Naive B cell (primary cell): Measurements from ENCODE around the gene ELAPOR1. TPM values are rescaled to one million over a fixed set of nuclear protein-coding genes. Genes with fewer than 3 reads are reported as not detected.

Source experiments
- ATAC-seq, 2 donors: fragments of 150-1000 bp; cut with Tn5 transposase; 2 replicates each; pipeline ENCODE4 v1.10.0; 2021; ENCODE audit warnings: low read depth in 2 of 2, mild to moderate bottlenecking in 2 of 2, moderate library complexity in 2 of 2
- DNase-seq: peaks from one replicate; pipeline ENCODE4 v3.0.0; 2022
- H3K27ac Mint-ChIP-seq, 6 donors: one replicate each; pipeline ENCODE4 v1.8.0; 2020 to 2022; ENCODE audit warnings: mild to moderate bottlenecking in 6 of 6, mixed read lengths in 6 of 6, moderate library complexity in 5 of 6, inconsistent platforms in 2 of 6
- H3K27me3 Mint-ChIP-seq, 3 donors: one replicate each; pipeline ENCODE4 v1.8.0; 2021 to 2022; ENCODE audit warnings: mixed read lengths in 3 of 3, mild to moderate bottlenecking in 1 of 3
- H3K36me3 Mint-ChIP-seq, 2 donors: one replicate each; pipeline ENCODE4 v1.8.0; 2020 to 2022; ENCODE audit warnings: mixed read lengths in 2 of 2, inconsistent platforms in 1 of 2, mild to moderate bottlenecking in 1 of 2
- H3K4me1 Mint-ChIP-seq, 3 donors: one replicate each; pipeline ENCODE4 v1.8.0; 2020 to 2022; ENCODE audit warnings: mixed read lengths in 3 of 3, inconsistent platforms in 1 of 3, mild to moderate bottlenecking in 1 of 3, moderate library complexity in 1 of 3
- H3K4me3 Mint-ChIP-seq, 8 donors: one replicate each; pipeline ENCODE4 v1.8.0; 2020 to 2022; ENCODE audit warnings: mild to moderate bottlenecking in 8 of 8, mixed read lengths in 8 of 8, moderate library complexity in 8 of 8, inconsistent platforms in 2 of 8
- H3K9me3 Mint-ChIP-seq, 7 donors: one replicate each; pipeline ENCODE4 v1.8.0; 2020 to 2022; ENCODE audit warnings: mixed read lengths in 7 of 7, mild to moderate bottlenecking in 5 of 7, inconsistent platforms in 2 of 7, moderate library complexity in 1 of 7
- polyA plus RNA-seq, 6 donors: library from polyadenylated mRNA; unstranded; fragments of 300-500 nt; fragmentation: Illumina TruSeq; gene quantifications; one replicate each; pipeline ENCODE4 v1.2.3, GENCODE V29; 2021; ENCODE audit warnings: low read depth in 6 of 6

ELAPOR1 gene
- polyA plus RNA-seq, 6 donors from 2014 or later, result 0.04 to 0.65 (median 0.62) TPM; not detected in 3

- H3K4me3 Mint-ChIP-seq, result peak overlapping the region in 1 of 8 donors; percentile 59
- H3K27ac Mint-ChIP-seq, result peak overlapping the region in 2 of 6 donors; percentile 47 to 78
- H3K9me3 Mint-ChIP-seq, result no peaks in the 10 kb centered on the region
- no peaks in the 10 kb centered on the region for H3K36me3 Mint-ChIP-seq
- peaks cover 5 to 21% (median 17%) of the 10 kb centered on the region in 3 donors for H3K4me1 Mint-ChIP-seq
- ATAC-seq (no peak), DNase-seq (no peak)
- no peaks in the 10 kb centered on the region for H3K27me3 Mint-ChIP-seq
These were observed 9.4 kb upstream of the ELAPOR1 start for GRCh38 chr1:109104364-109105151.

- ATAC-seq (no peak), DNase-seq (no peak)
- Mint-ChIP-seq H3K27me3 (no peaks in the 10 kb centered on the region), H3K9me3 (no peaks in the 10 kb centered on the region), H3K36me3 (no peaks in the 10 kb centered on the region), H3K4me3 (no peak overlapping the region), H3K27ac (peak overlapping the region in 3 of 6 donors; percentile 35 to 83 (median 49)), H3K4me1 (peaks cover 0 to 16% (median 8%) of the 10 kb centered on the region in 3 donors)
These were observed 8.0 kb upstream of the ELAPOR1 start for GRCh38 chr1:109105881-109106280.

DNA sequence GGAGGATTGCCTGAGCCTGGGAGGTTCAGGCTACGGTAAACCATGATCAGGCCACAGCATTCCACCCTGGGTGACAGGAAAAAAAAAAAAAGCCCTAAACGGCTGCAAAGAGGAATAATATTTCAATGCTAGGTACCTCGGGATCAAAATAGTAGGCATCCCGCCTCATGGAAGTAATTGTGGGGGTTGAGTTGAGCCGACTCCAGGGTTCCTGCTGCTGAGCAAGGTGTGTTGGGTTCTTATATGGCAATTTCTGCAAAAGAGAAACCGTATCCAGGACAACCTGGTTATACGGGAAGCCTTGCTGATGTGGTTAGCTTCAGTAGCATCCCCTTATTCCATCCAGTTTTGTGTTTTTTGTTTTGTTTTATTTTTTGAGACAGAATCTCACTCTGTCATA, 6.1 kb upstream of the ELAPOR1 start:
- no peaks in the 10 kb centered on the region for H3K36me3 Mint-ChIP-seq
- H3K4me3 Mint-ChIP-seq, result peak overlapping the region in 1 of 8 donors; percentile 15
- H3K27ac Mint-ChIP-seq, result no peak overlapping the region
- peaks cover 0 to 4% (median 3%) of the 10 kb centered on the region in 3 donors for H3K27me3 Mint-ChIP-seq
- DNase-seq (no peak), ATAC-seq (no peak)
- H3K4me1 Mint-ChIP-seq, result peaks cover 3 to 10% (median 4%) of the 10 kb centered on the region in 3 donors
- no peaks in the 10 kb centered on the region for H3K9me3 Mint-ChIP-seq

DNA sequence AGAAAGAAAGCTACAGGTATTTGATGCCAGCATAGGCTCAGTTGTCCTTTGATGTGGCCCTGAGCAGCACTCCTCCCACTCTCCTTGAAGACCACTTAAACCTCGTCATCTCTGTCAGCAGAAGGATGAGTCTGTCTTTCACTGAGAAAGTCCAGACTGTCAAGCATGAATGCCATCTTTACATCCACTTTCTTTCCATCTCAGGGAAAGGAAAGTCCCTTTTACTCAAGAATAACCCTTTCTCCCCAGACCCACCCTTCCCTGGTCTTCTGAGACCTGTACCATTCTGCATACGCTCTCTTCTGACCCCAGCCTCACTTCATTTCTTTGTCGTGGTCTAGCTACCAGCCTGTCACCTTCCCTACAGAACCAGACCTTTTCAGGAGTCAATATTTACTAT, 4.0 kb upstream of the ELAPOR1 start:
- DNase-seq (no peak), ATAC-seq (no peak)
- H3K4me1 Mint-ChIP-seq, result peaks cover 16 to 23% (median 22%) of the 10 kb centered on the region in 3 donors
- H3K27me3 Mint-ChIP-seq, result peaks cover 9 to 15% (median 10%) of the 10 kb centered on the region in 3 donors
- H3K27ac Mint-ChIP-seq, result peak overlapping the region in 3 of 6 donors; percentile 25 to 96 (median 64)
- peak overlapping the region in 1 of 8 donors; percentile 22 for H3K4me3 Mint-ChIP-seq
- no peaks in the 10 kb centered on the region for H3K9me3 Mint-ChIP-seq
- no peaks in the 10 kb centered on the region for H3K36me3 Mint-ChIP-seq

DNA sequence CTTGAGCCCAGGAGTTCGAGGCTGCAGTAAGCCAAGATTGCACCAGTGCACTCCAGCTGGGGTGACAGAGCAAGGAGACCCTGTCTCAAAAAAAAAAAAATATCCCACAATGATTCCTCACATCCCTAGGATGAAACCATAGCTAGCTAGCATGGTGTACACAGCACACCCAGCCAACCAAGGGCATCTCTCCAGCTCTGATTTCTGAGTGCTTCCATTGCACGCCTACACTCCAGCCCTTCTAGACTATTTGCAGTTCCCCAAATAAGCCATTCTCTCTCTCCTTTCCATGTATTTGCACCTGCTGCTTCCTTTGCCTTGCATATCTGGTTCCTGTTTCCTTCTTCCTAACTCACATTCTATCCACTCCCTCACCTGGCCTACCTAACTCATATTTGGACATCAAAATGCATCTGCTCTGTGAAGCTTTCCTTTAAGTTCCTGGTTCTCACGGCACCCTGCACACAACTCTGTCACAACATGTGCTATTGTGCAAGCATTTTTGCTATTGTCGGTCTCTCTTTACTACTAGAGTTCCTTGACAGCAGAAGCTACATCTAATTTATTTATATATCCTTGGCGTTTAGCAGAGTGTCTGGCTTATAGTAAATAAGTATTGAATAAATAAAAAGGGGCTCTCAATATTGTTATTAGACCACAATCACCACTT, 2.4 kb upstream of the ELAPOR1 start:
- H3K4me3 Mint-ChIP-seq, result peak overlapping the region in 2 of 8 donors; percentile 51 to 88
- DNase-seq (no peak), ATAC-seq (no peak)
- H3K9me3 Mint-ChIP-seq, result no peaks in the 10 kb centered on the region
- H3K27ac Mint-ChIP-seq, result peak overlapping the region in 3 of 6 donors; percentile 7 to 99 (median 96)
- H3K36me3 Mint-ChIP-seq, result no peaks in the 10 kb centered on the region
- peaks cover 16 to 23% (median 22%) of the 10 kb centered on the region in 3 donors for H3K4me1 Mint-ChIP-seq
- H3K27me3 Mint-ChIP-seq, result peaks cover 15 to 25% (median 21%) of the 10 kb centered on the region in 3 donors

GRCh38 chr1:109112056-109112651, 1.8 kb upstream of the ELAPOR1 start:
- Mint-ChIP-seq H3K9me3 (no peaks in the 10 kb centered on the region), H3K4me1 (peaks cover 16 to 23% (median 22%) of the 10 kb centered on the region in 3 donors), H3K4me3 (peak overlapping the region; percentile 88 to 93 (median 92)), H3K36me3 (no peaks in the 10 kb centered on the region), H3K27me3 (peaks cover 18 to 31% (median 25%) of the 10 kb centered on the region in 3 donors), H3K27ac (peak overlapping the region; percentile 83 to 99 (median 96))
- peak; percentile 34 to 46 for ATAC-seq
- DNase-seq, result no peak

GRCh38 chr1:109112652-109113285, 1.1 kb upstream of the ELAPOR1 start:
- peak; percentile 69 to 74 for ATAC-seq
- peak overlapping the region; percentile 88 to 93 (median 92) for H3K4me3 Mint-ChIP-seq
- peak overlapping the region; percentile 90 to 99 (median 97) for H3K27ac Mint-ChIP-seq
- H3K27me3 Mint-ChIP-seq, result peaks cover 24 to 38% (median 31%) of the 10 kb centered on the region in 3 donors
- no peaks in the 10 kb centered on the region for H3K9me3 Mint-ChIP-seq
- peaks cover 5 to 6% of the 10 kb centered on the region in 2 donors for H3K36me3 Mint-ChIP-seq
- DNase-seq, result peak; percentile 79
- peaks cover 16 to 23% (median 22%) of the 10 kb centered on the region in 3 donors for H3K4me1 Mint-ChIP-seq

DNA sequence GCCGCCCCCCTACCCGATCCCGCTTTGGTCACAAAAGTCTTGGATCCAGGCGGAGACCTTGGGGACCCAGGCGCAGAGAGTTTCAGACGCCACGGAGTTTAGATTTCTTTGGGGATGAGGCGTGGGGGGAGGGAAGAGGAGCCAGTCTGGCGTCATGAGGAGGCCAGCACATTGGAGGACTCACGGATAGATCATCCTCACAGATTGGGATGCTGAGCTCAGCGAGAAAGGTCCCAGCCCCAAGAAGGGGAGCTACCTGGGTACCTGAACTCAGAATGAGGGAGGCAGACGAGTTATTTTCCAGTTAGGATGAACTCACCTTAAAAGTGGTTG, 393 bp downstream of the ELAPOR1 start:
- DNase-seq (no peak), ATAC-seq (no peak)
- H3K27me3 Mint-ChIP-seq, result peaks cover 35 to 47% (median 37%) of the 10 kb centered on the region in 3 donors
- H3K9me3 Mint-ChIP-seq, result no peaks in the 10 kb centered on the region
- peaks cover 16 to 29% (median 22%) of the 10 kb centered on the region in 3 donors for H3K4me1 Mint-ChIP-seq
- H3K36me3 Mint-ChIP-seq, result peaks cover 5 to 15% of the 10 kb centered on the region in 2 donors
- peak overlapping the region; percentile 47 to 92 (median 88) for H3K4me3 Mint-ChIP-seq
- H3K27ac Mint-ChIP-seq, result peak overlapping the region in 4 of 6 donors; percentile 10 to 96 (median 58)

DNA sequence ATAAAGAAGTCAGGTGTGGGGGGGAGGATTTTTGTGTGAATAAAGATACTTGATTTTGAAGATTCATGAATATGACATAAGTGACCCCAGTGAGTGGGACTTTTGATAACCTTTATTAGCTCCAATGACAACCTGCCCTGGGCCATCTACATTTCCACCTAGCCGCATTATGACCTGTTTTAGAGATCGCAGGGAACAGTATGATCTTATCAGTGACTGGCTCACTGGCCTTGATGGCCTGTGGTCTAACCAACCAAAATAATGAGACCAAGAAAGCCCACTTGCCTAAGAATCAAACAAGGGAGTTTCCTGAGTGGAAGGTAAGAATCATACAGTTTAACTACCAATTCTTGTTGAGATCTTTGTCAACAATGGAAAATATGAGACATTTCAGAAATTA, 1.8 kb downstream of the ELAPOR1 start:
- Mint-ChIP-seq H3K4me1 (peaks cover 16 to 29% (median 22%) of the 10 kb centered on the region in 3 donors), H3K36me3 (peaks cover 5 to 15% of the 10 kb centered on the region in 2 donors), H3K27me3 (peaks cover 35 to 47% (median 40%) of the 10 kb centered on the region in 3 donors), H3K27ac (no peak overlapping the region), H3K9me3 (no peaks in the 10 kb centered on the region), H3K4me3 (peak overlapping the region in 2 of 8 donors; percentile 16 to 22)
- DNase-seq (no peak), ATAC-seq (no peak)

GRCh38 chr1:109116286-109116685, 2.4 kb downstream of the ELAPOR1 start:
- no peak for DNase-seq
- no peak for ATAC-seq
- H3K36me3 Mint-ChIP-seq, result peaks cover 5 to 15% of the 10 kb centered on the region in 2 donors
- peaks cover 35 to 47% (median 42%) of the 10 kb centered on the region in 3 donors for H3K27me3 Mint-ChIP-seq
- no peak overlapping the region for H3K27ac Mint-ChIP-seq
- H3K4me3 Mint-ChIP-seq, result peak overlapping the region in 1 of 8 donors; percentile 22
- H3K9me3 Mint-ChIP-seq, result no peaks in the 10 kb centered on the region
- H3K4me1 Mint-ChIP-seq, result peaks cover 16 to 29% (median 22%) of the 10 kb centered on the region in 3 donors

DNA sequence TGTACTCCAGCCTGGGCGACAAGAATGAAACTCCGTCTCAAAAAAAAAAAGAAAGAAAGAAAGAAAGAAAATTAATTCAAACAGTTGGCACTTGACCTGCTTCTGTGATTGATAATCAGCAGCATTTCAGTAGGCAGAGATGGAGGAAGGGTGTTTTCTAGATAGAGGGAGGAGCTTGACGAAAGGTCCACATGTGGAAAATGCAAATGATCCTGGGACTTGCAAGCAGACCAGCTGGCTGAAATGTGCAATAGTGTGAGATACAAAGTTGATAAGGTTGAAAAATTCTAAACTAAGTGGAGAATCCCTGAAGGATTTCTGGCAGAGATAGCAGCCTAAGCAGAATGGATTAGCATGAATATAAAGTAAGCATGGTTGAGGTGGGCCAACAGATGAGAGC, 4.2 kb downstream of the ELAPOR1 start:
- peaks cover 35 to 41% (median 41%) of the 10 kb centered on the region in 3 donors for H3K27me3 Mint-ChIP-seq
- peaks cover 11 to 22% (median 13%) of the 10 kb centered on the region in 3 donors for H3K4me1 Mint-ChIP-seq
- no peak for DNase-seq
- H3K27ac Mint-ChIP-seq, result no peak overlapping the region
- H3K4me3 Mint-ChIP-seq, result no peak overlapping the region
- peaks cover 5 to 15% of the 10 kb centered on the region in 2 donors for H3K36me3 Mint-ChIP-seq
- no peaks in the 10 kb centered on the region for H3K9me3 Mint-ChIP-seq
- no peak for ATAC-seq

- Mint-ChIP-seq H3K9me3 (no peaks in the 10 kb centered on the region), H3K27me3 (peaks cover 26 to 42% (median 35%) of the 10 kb centered on the region in 3 donors), H3K4me3 (no peak overlapping the region), H3K36me3 (peaks cover 5 to 15% of the 10 kb centered on the region in 2 donors), H3K4me1 (peaks cover 0 to 6% (median 0%) of the 10 kb centered on the region in 3 donors), H3K27ac (no peak overlapping the region)
- ATAC-seq, result no peak
- no peak for DNase-seq
These were observed 6.4 kb downstream of the ELAPOR1 start for GRCh38 chr1:109120356-109120755.

DNA sequence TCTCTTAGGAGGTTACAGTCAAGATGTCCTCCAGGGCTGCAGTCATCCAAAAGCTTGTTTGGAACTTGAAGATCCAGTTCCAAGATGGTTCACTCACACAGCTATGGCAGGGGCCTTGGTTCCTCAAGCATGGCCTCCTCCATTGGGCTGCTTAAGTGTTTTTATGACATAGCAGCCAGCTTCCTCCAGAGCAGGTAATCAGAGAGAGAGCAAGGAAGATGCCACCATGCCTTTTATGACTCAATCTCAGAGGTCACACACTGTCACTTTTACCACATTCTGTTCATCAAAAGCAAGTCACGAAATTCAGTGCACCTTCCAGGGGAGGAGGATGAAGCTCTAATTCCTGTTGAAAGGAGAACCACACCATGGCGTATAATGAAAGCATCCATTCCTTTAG, 17.1 kb downstream of the ELAPOR1 start:
- Mint-ChIP-seq H3K4me3 (no peak overlapping the region), H3K4me1 (peaks cover 14 to 19% (median 17%) of the 10 kb centered on the region in 3 donors), H3K36me3 (no peaks in the 10 kb centered on the region), H3K9me3 (no peaks in the 10 kb centered on the region), H3K27me3 (peaks cover 0 to 3% (median 1%) of the 10 kb centered on the region in 3 donors), H3K27ac (no peak overlapping the region)
- DNase-seq (no peak), ATAC-seq (no peak)
